NT2/D1 (cell line): Measurements from ENCODE around the gene AGPAT3.

Experiments
- DNase-seq: peaks from one replicate; pipeline ENCODE4 v3.0.0-alpha.2; 2011; ENCODE audit warnings: low read depth, low spot score
- H3K27me3 ChIP-seq: 2 replicates; pipeline ENCODE4 v1.6.0; 2011; ENCODE audit warnings: mild to moderate bottlenecking; ENCODE audit not compliant: insufficient read length, insufficient read depth
- H3K36me3 ChIP-seq: 2 replicates; pipeline ENCODE4 v1.6.1; 2011; ENCODE audit warnings: mild to moderate bottlenecking, low read length, mixed read lengths; ENCODE audit not compliant: insufficient read depth, insufficient read length
- H3K4me1 ChIP-seq: 2 replicates; pipeline ENCODE4 v1.5.1; 2011; ENCODE audit not compliant: insufficient read depth, insufficient read length
- H3K4me3 ChIP-seq: 2 replicates; pipeline ENCODE4 v1.5.1; 2011; ENCODE audit warnings: low read depth; ENCODE audit not compliant: insufficient read length
- H3K9ac ChIP-seq: 2 replicates; pipeline ENCODE4 v1.6.0; 2011; ENCODE audit warnings: low read depth; ENCODE audit not compliant: insufficient read length
- H3K9me3 ChIP-seq: 2 replicates; pipeline ENCODE4 v1.5.1; 2011; ENCODE audit warnings: mild to moderate bottlenecking, low read length; ENCODE audit not compliant: insufficient read depth
- SUZ12 ChIP-seq: IDR thresholded peaks from 2 replicates; pipeline ENCODE4 v1.6.1; 2011; ENCODE audit not compliant: insufficient read length, insufficient read depth; ENCODE audit errors: extremely low read depth
- YY1 ChIP-seq: IDR thresholded peaks from 2 replicates; pipeline ENCODE4 v1.6.1; 2011; ENCODE audit not compliant: insufficient read length, insufficient read depth
- ZNF274 ChIP-seq: IDR thresholded peaks from 2 replicates; pipeline ENCODE4 v1.6.1; 2011; ENCODE audit warnings: mild to moderate bottlenecking, low read depth, low read length

Gene AGPAT3

DNA sequence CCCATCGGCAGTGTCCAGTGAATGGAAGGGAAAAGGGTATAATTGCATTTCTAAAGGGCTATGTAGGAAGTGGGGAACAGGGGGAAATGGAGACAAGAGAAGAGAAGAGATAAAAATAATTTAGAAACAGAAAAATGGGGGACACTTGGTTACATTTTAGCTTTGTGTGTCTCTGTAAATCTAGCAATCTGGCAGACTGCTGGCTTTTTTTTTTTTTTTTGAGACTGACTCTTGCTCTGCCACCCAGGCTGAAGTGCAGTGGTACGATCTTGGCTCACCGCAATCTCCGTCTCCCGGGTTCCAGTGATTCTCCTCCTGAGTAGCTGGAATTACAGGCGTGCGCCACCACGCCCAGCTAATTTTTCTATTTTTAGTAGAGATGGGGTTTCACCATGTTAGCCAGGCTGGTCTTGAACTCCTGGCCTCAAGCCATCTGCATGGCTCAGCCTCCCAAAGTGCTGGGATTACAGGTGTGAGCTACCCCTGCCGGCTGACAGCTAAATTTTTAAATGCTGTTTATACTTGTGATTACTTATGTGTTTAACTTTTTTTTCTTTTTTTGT lies 53.4 kb downstream of the AGPAT3 start:
- Histone ChIP-seq H3K4me3 (no peak overlapping the region), H3K9me3 (peaks cover 2% of the 10 kb centered on the region; the same call in 1 of the 2 replicates), H3K36me3 (no peaks in the 10 kb centered on the region), H3K9ac (no peak overlapping the region), H3K4me1 (peaks cover 26% of the 10 kb centered on the region), H3K27me3 (peaks cover 16% of the 10 kb centered on the region)
- no peak for DNase-seq
- no peak for TF ChIP-seq YY1
- no peak for TF ChIP-seq ZNF274
- TF ChIP-seq SUZ12: no peak

DNA sequence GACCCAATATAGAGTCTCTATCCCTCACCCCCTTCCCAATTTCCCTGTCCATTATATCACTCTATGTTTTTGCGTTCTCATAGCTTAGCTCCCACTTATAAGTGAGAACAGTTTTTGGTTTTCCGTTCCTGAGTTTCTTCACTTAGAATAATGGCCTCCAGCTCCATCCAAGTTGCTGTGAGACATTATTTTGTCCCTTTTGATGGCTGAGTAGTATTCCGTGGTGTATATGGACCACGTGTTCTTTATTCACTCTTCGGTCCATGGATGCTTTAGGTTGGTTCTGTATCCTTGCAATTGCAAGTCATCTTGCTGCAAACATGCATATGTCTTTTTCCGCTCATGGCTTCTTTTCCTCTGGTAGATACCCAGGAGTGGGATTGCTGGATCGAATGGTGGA lies 54.3 kb downstream of the AGPAT3 start:
- H3K4me1 ChIP-seq: peaks cover 28% of the 10 kb centered on the region
- TF ChIP-seq SUZ12: no peak
- no peak for TF ChIP-seq YY1
- TF ChIP-seq ZNF274: no peak
- no peaks in the 10 kb centered on the region for H3K9me3 ChIP-seq
- H3K4me3 ChIP-seq: no peak overlapping the region
- H3K9ac ChIP-seq: no peak overlapping the region
- H3K36me3 ChIP-seq: no peaks in the 10 kb centered on the region
- no peak for DNase-seq
- H3K27me3 ChIP-seq: peaks cover 17% of the 10 kb centered on the region

DNA sequence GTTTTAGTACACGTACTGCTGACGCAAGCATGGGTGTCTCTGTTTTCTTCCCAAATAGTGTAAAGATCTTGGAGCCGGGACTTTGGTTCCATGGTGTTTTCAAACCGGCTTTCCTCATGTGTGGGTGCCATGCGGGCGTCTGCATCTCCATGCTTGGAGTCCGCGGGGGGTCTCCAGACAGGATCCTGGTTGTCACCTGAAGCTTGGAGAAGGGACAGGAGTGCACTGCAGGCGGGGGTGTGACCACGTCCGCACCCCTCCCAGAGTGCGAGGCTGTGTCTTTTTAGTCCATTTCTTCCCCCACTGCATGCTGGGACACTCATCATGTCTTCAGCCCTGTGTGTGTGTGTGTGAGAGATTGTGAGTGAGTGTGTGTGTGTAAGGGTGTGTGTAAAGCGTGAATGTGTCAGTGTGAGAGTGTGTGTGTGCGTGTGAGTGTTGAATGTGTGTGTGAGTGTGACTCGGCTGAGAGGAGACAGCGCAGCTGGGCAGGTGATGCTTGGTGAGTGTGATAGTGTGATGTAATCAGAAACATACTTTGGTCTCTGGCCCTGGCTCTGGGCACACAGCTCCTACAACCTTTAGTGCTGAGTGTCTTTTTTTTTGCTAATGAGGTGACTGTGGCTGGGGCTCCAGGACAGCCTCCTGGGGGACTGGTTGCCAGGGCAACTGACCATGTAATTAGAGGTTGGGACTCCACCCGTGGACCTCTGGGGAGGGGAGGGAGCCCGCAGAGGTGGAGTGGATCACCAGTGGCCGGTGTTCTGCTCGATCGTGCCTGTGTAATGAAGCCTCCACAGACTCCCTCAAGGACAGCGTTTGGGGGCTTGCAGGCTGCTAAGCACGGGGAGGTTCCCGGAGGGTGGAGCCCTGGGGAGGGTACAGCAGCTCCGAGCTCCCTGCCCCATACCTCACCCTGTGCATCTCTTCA lies 55.1 kb downstream of the AGPAT3 start:
- Histone ChIP-seq H3K9ac (peak overlapping the region; percentile 23), H3K4me1 (peaks cover 35% of the 10 kb centered on the region), H3K36me3 (no peaks in the 10 kb centered on the region), H3K9me3 (no peaks in the 10 kb centered on the region), H3K27me3 (peaks cover 17% of the 10 kb centered on the region), H3K4me3 (no peak overlapping the region)
- no peak for DNase-seq
- TF ChIP-seq ZNF274: no peak
- no peak for TF ChIP-seq SUZ12
- no peak for TF ChIP-seq YY1

DNA sequence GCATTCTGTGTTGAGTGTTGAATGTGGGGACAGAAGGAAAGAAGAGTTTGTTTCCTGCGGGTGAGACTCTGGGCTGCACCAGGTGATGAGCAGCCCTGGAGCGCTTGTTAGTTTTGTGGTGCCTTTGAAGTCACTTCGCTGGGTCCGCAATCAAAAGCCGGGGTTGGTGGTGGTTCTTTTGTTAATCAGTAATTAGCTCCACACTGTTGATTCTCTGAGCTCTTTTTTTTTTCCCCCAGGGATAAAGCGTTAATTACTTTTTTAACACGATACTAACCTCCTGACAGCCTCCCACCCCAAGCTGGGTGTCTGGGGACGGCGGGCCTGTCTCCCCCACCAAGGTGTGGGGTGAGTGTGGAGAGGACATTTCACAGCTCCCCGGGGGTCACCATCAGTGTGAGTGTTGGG lies 56.6 kb downstream of the AGPAT3 start:
- Histone ChIP-seq H3K9me3 (no peaks in the 10 kb centered on the region), H3K36me3 (no peaks in the 10 kb centered on the region), H3K9ac (no peak overlapping the region), H3K4me3 (no peak overlapping the region), H3K27me3 (peaks cover 17% of the 10 kb centered on the region), H3K4me1 (peaks cover 42% of the 10 kb centered on the region)
- no peak for DNase-seq
- no peak for TF ChIP-seq SUZ12
- no peak for TF ChIP-seq ZNF274
- no peak for TF ChIP-seq YY1

DNA sequence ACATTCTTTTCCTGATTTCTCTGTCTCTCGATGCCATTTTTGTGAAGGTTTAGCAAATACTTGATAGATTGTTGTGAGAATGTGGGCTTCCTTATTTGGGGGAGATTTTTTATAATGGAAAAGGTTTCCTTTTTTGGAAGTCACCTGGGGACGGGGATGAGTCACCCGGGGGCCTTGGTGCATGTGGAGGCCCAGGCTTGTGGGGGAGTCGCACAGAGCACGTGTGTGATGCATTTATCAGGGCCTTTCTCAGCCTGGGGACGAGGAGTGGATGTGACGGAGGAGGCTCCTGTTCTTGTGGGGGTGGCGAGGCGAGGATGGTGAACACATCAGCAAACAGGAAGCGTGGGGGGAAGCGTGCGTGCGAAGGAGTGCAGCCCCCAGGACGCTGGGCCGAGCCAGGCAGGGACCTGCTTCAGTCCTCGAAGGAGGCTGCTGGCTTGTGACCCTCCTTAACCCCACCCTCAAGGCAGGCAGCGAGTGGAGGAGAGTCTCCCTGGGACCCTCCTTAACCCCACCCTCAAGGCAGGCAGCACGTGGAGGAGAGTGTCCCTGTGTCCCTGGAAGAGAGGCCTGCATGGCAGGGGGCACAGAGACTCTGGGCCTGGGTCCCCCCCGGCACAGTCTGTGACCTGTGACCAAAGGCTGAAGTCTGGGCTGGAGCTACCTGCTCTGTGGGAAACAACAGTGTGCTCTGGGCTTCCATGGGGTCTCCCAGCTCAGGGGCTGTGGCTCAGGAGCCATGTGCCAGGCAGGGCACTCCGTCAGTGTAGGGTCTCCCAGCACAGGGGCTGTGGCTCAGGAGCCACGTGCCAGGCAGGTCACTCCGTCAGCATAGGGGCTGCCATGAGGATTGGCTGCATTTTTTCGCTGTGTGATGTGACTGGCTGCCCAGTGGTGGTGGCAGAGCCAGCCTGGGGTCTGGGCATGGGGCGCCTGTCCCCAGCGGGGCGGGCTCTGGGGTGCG lies 57.2 kb downstream of the AGPAT3 start:
- no peak for TF ChIP-seq YY1
- no peak for TF ChIP-seq ZNF274
- no peak for TF ChIP-seq SUZ12
- no peak overlapping the region for H3K4me3 ChIP-seq
- peaks cover 17% of the 10 kb centered on the region for H3K27me3 ChIP-seq
- peaks cover 42% of the 10 kb centered on the region for H3K4me1 ChIP-seq
- H3K36me3 ChIP-seq: no peaks in the 10 kb centered on the region
- peak overlapping the region; percentile 61 for H3K9ac ChIP-seq
- H3K9me3 ChIP-seq: no peaks in the 10 kb centered on the region
- no peak for DNase-seq

DNA sequence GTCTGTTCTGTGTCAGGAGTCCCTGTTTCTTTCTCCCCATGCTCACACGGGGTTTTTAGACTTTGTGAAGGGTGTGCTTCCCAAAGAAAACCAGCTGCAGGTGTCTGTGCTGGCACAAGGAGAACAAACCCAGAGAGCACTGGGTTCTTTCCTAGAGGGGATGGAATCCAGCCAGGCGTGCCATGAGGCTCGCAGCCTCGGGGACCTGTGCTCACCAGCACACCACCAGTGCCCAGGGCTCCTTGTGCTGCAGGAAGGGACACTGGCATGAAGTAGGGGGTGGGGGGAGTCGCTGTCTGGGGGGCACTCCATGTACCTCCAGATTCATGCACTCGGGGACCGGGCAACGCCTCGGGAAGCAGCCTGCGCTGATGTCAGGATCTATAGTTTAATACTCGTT lies 57.9 kb downstream of the AGPAT3 start:
- Histone ChIP-seq H3K4me3 (no peak overlapping the region), H3K36me3 (no peaks in the 10 kb centered on the region), H3K4me1 (peaks cover 42% of the 10 kb centered on the region), H3K27me3 (peaks cover 17% of the 10 kb centered on the region), H3K9me3 (no peaks in the 10 kb centered on the region), H3K9ac (no peak overlapping the region)
- no peak for TF ChIP-seq SUZ12
- no peak for TF ChIP-seq ZNF274
- no peak for DNase-seq

DNA sequence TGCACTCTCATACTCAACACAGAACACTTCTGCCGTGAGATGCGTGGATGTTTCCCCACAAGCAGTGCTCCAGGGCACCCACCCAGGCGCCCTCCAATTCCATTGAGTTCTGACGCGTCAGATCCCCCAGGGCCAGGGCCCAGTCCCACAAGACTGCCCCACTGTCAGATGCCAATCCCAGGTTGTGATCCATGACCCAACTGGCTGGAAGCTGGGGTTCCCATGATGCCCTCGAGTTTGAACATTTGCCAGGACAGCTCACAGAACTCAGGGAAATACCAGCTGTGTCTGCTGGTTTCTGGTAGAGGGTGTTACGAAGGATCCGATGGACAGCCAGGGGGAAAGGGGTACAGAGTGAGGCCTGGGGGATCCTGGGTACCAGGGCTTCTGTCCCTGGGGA lies 58.4 kb downstream of the AGPAT3 start:
- H3K9ac ChIP-seq: peak overlapping the region; percentile 0
- TF ChIP-seq SUZ12 (no peak), ZNF274 (no peak), YY1 (no peak)
- H3K4me1 ChIP-seq: peaks cover 39% of the 10 kb centered on the region

More for the DNA sequence above, 58.4 kb downstream of the AGPAT3 start:
- H3K9me3 ChIP-seq: no peaks in the 10 kb centered on the region
- no peak overlapping the region for H3K4me3 ChIP-seq
- H3K27me3 ChIP-seq: peaks cover 17% of the 10 kb centered on the region
- H3K36me3 ChIP-seq: no peaks in the 10 kb centered on the region
- DNase-seq: no peak
